Esophagus muscularis mucosa (tissue), 4 donors: ENCODE data around the gene SEMA5A. TPM values are rescaled to one million over a fixed set of nuclear protein-coding genes. Genes with fewer than 3 reads are reported as not detected.

Experiments
- DNase-seq: peaks from one replicate; pipeline ENCODE4 v3.0.0-alpha.2; 2017; ENCODE audit errors: extremely low spot score
- H3K27ac ChIP-seq, 4 donors: fragments of 200-600 bp; sonication (generic); replicated peaks in 1 of 4; 1 replicate in 3 of 4; 2 replicates in 1 of 4; pipeline ENCODE4 v1.5.1; 2016 to 2019; ENCODE audit warnings: mild to moderate bottlenecking in 1 of 4
- H3K27me3 ChIP-seq, 4 donors: fragments of 200-600 bp; sonication (generic); one replicate each; pipeline versions ENCODE4 v1.5.1 to v1.6.0; 2016 to 2019
- H3K36me3 ChIP-seq, 4 donors: fragments of 200-600 bp; sonication (generic); one replicate each; pipeline ENCODE4 v1.5.1; 2016 to 2019
- H3K4me1 ChIP-seq, 4 donors: fragments of 200-600 bp; sonication (generic); one replicate each; pipeline ENCODE4 v1.5.1; 2016 to 2019
- H3K4me3 ChIP-seq, 4 donors: fragments of 200-600 bp; sonication (generic); 1 replicate in 2 of 4; 2 replicates in 2 of 4; pipeline ENCODE4 v1.5.1; 2016 to 2019; ENCODE audit warnings: mild to moderate bottlenecking in 4 of 4, moderate library complexity in 1 of 4
- H3K9me3 ChIP-seq, 4 donors: fragments of 200-600 bp; sonication (generic); 1 replicate in 3 of 4; 2 replicates in 1 of 4; pipeline ENCODE4 v1.5.1; 2016 to 2019
- CTCF ChIP-seq, 3 experiments: fragments of 200-600 bp in 2 of 3; fragments of 450-650 bp in 1 of 3; sonication (generic) in 2 of 3; IDR thresholded peaks; one replicate each; pipeline ENCODE4 v1.5.1; 2017 to 2019; ENCODE audit warnings: antibody characterized with exemption in 3 of 3, mild to moderate bottlenecking in 2 of 3, moderate library complexity in 1 of 3
- EP300 ChIP-seq: sonication (generic); formaldehyde crosslinking; IDR thresholded peaks from one replicate; pipeline ENCODE4 v1.6.1; 2017; ENCODE audit warnings: antibody characterized with exemption
- POLR2A ChIP-seq: fragments of 450-650 bp; IDR thresholded peaks from one replicate; pipeline ENCODE4 v1.6.1; 2017; ENCODE audit warnings: antibody characterized with exemption, moderate library complexity, mild to moderate bottlenecking, low read depth
- POLR2AphosphoS5 ChIP-seq, 2 donors: sonication (generic); formaldehyde crosslinking; IDR thresholded peaks; one replicate each; pipeline ENCODE4 v1.6.1; 2017; ENCODE audit warnings: antibody characterized with exemption in 2 of 2
- WGBS: methylation state at CpG from one replicate; pipeline ENCODE4 v1.1.5; 2018; 5-methylcytosine and 5-hydroxymethylcytosine counted together
- intact Hi-C: fragments of 100-400 bp; cut with DNase I; formaldehyde crosslinking; loops from one replicate; pipeline ENCODE4 v1.15.1; 2023
- total RNA-seq, 4 donors: library from RNA; depleted of rRNA; stranded (reverse); fragments of >200 nt; gene quantifications; one replicate each; pipeline versions ENCODE4 v1.1.0 to v1.2.1, GENCODE V29; 2016

SEMA5A gene
- total RNA-seq, 4 donors from 2014 or later, result 2.1 to 5.6 (median 3.5) TPM

- no peaks in the 10 kb centered on the region for H3K9me3 ChIP-seq
- no peaks in the 10 kb centered on the region for H3K27me3 ChIP-seq
- intact Hi-C loops, result no loop called here
- H3K27ac ChIP-seq, result no peak overlapping the region
- peak; percentile 37 for DNase-seq
- H3K4me3 ChIP-seq, result no peak overlapping the region
- peaks cover 0 to 4% (median 0%) of the 10 kb centered on the region in 4 donors for H3K4me1 ChIP-seq
- H3K36me3 ChIP-seq, result peaks cover 0 to 17% (median 0%) of the 10 kb centered on the region in 4 donors
- TF ChIP-seq EP300, result no peak
Observed at GRCh38 chr5:9058161-9058560, 487.7 kb downstream of the SEMA5A start.

GRCh38 chr5:9057406-9058000 is 488.4 kb downstream of the SEMA5A start:
- no peaks in the 10 kb centered on the region for H3K9me3 ChIP-seq
- no peak overlapping the region for H3K4me3 ChIP-seq
- H3K27me3 ChIP-seq, result no peaks in the 10 kb centered on the region
- peaks cover 0 to 4% (median 0%) of the 10 kb centered on the region in 4 donors for H3K4me1 ChIP-seq
- no peak overlapping the region for H3K27ac ChIP-seq
- peaks cover 0 to 12% (median 0%) of the 10 kb centered on the region in 4 donors for H3K36me3 ChIP-seq
- intact Hi-C loops, result no loop called here
- TF ChIP-seq POLR2AphosphoS5 (IDR thresholded peaks at IDR 0.05), result no peak
- TF ChIP-seq EP300, result no peak
- no peak for TF ChIP-seq POLR2A
- TF ChIP-seq CTCF (IDR thresholded peaks at IDR 0.05), result no peak
- WGBS, result 74% methylated on average over 3 of the region's 3 CpGs
- DNase-seq, result peak; percentile 66

GRCh38 chr5:9056046-9056445 is 489.8 kb downstream of the SEMA5A start:
- H3K4me1 ChIP-seq, result peaks cover 0 to 4% (median 0%) of the 10 kb centered on the region in 4 donors
- H3K27me3 ChIP-seq, result no peaks in the 10 kb centered on the region
- 80% methylated on average over 4 of the region's 4 CpGs for WGBS
- no peak overlapping the region for H3K27ac ChIP-seq
- TF ChIP-seq CTCF (IDR thresholded peaks at IDR 0.05), result no peak
- TF ChIP-seq POLR2AphosphoS5 (IDR thresholded peaks at IDR 0.05), result no peak
- no peak for TF ChIP-seq EP300
- H3K36me3 ChIP-seq, result peaks cover 0 to 6% (median 0%) of the 10 kb centered on the region in 4 donors
- H3K9me3 ChIP-seq, result no peaks in the 10 kb centered on the region
- intact Hi-C loops, result no loop called here
- DNase-seq, result peak; percentile 64
- no peak overlapping the region for H3K4me3 ChIP-seq

GRCh38 chr5:9054821-9055589 is 490.9 kb downstream of the SEMA5A start:
- intact Hi-C loops, result no loop called here
- peaks cover 0 to 4% (median 0%) of the 10 kb centered on the region in 4 donors for H3K4me1 ChIP-seq
- peaks cover 0 to 11% (median 0%) of the 10 kb centered on the region in 4 donors for H3K36me3 ChIP-seq
- WGBS, result 67% methylated on average over 3 of the region's 3 CpGs
- H3K27me3 ChIP-seq, result no peaks in the 10 kb centered on the region
- TF ChIP-seq POLR2A, result no peak
- no peak for TF ChIP-seq CTCF (IDR thresholded peaks at IDR 0.05)
- TF ChIP-seq POLR2AphosphoS5 (IDR thresholded peaks at IDR 0.05), result no peak
- no peak for TF ChIP-seq EP300
- peak; percentile 55 for DNase-seq
- no peaks in the 10 kb centered on the region for H3K9me3 ChIP-seq
- H3K27ac ChIP-seq, result no peak overlapping the region
- H3K4me3 ChIP-seq, result no peak overlapping the region

- no peaks in the 10 kb centered on the region for H3K9me3 ChIP-seq
- intact Hi-C loops, result no loop called here
- no peak for TF ChIP-seq POLR2A
- TF ChIP-seq EP300, result no peak
- TF ChIP-seq CTCF (IDR thresholded peaks at IDR 0.05), result no peak
- peak; percentile 53 for DNase-seq
- no peaks in the 10 kb centered on the region for H3K4me1 ChIP-seq
- H3K36me3 ChIP-seq, result peaks cover 0 to 11% (median 0%) of the 10 kb centered on the region in 4 donors
- no peak overlapping the region for H3K4me3 ChIP-seq
- H3K27me3 ChIP-seq, result no peaks in the 10 kb centered on the region
- no peak overlapping the region for H3K27ac ChIP-seq
- 74% methylated on average over 6 of the region's 6 CpGs for WGBS
Observed at GRCh38 chr5:9054322-9054721, 491.6 kb downstream of the SEMA5A start.
